Tibial nerve (tissue), 3 donors: Measurements from ENCODE around the gene FER1L5.

ENCODE experiments used
- POLR2A ChIP-seq, 2 donors: fragments of 450-650 bp; IDR thresholded peaks; one replicate each; pipeline ENCODE4 v1.6.1; 2017; ENCODE audit warnings: antibody characterized with exemption in 2 of 2, mild to moderate bottlenecking in 2 of 2, moderate library complexity in 2 of 2
- TF ChIP-seq, protein P1 (sequence below), 5 experiments: fragments of 200-600 bp in 3 of 5; fragments of 450-650 bp in 2 of 5; sonication (generic) in 3 of 5; IDR thresholded peaks; one replicate each; pipeline ENCODE4 v1.5.1; 2016 to 2019; ENCODE audit warnings: antibody characterized with exemption in 5 of 5, mild to moderate bottlenecking in 3 of 5, moderate library complexity in 2 of 5

DNA sequence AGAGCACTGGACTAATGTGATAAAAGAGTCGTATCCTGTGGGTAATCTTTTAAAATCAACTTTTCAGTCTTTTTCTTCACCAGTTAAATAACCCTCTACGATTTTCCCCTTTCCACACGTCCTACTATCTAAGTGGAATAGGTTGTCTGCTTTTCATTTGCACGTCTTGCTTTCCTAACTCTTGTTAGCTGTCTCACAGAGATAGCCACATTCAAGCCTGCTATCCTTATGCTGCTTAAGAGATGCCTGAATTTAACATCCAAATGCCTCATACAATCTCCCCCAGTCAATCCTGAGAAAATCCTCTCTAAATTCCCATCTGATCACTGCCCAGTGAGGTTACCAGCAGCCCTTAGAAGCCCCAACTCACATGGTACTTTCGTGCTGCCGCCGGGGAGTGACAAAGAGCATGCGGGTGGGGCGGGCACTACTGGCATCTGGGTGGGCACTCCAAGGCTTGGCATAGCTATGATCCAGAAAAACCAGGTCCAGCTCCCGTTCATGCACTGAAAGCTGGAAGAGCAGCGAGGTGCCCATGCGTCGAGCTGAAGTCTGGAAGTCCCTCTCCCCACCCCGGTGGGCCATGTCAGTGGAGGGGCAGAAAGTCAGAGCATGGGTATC lies 5.9 kb upstream of the FER1L5 start:
- TF ChIP-seq, protein P1, sequence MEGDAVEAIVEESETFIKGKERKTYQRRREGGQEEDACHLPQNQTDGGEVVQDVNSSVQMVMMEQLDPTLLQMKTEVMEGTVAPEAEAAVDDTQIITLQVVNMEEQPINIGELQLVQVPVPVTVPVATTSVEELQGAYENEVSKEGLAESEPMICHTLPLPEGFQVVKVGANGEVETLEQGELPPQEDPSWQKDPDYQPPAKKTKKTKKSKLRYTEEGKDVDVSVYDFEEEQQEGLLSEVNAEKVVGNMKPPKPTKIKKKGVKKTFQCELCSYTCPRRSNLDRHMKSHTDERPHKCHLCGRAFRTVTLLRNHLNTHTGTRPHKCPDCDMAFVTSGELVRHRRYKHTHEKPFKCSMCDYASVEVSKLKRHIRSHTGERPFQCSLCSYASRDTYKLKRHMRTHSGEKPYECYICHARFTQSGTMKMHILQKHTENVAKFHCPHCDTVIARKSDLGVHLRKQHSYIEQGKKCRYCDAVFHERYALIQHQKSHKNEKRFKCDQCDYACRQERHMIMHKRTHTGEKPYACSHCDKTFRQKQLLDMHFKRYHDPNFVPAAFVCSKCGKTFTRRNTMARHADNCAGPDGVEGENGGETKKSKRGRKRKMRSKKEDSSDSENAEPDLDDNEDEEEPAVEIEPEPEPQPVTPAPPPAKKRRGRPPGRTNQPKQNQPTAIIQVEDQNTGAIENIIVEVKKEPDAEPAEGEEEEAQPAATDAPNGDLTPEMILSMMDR (IDR thresholded peaks at IDR 0.05): no peak
- TF ChIP-seq POLR2A (IDR thresholded peaks at IDR 0.05): no peak
